ENCODE results near the gene TPK1. TPM values are rescaled to one million over a fixed set of nuclear protein-coding genes. Genes with fewer than 3 reads are reported as not detected.

TPK1 gene
- total RNA-seq, 6 donors from 2014 or later = 4.2 to 12.3 (median 9.1) TPM

- TF ChIP-seq POLR2AphosphoS5 (IDR thresholded peaks at IDR 0.05) (no peak), POLR2A (IDR thresholded peaks at IDR 0.05) (no peak), EP300 (IDR thresholded peaks at IDR 0.05) (no peak), CTCF (IDR thresholded peaks at IDR 0.05) (no peak)
- Histone ChIP-seq H3K36me3 (no peaks in the 10 kb centered on the region), H3K27me3 (no peaks in the 10 kb centered on the region), H3K4me1 (no peaks in the 10 kb centered on the region), H3K4me3 (no peak overlapping the region), H3K27ac (no peak overlapping the region), H3K9me3 (peaks cover 3 to 17% (median 7%) of the 10 kb centered on the region in 4 donors)
- no peak for DNase-seq
- ATAC-seq (ENCODE audit: low FRiP score in 2 of 2) = no peak
These were observed 241.3 kb downstream of the TPK1 start for GRCh38 chr7:144594580-144594979.

- no peaks in the 10 kb centered on the region for H3K27me3 ChIP-seq
- H3K9me3 ChIP-seq = no peaks in the 10 kb centered on the region
- no peak for DNase-seq
- 47 to 59% methylated on average over 4 of the region's 4 CpGs for WGBS, 2 donors
- H3K36me3 ChIP-seq = no peaks in the 10 kb centered on the region
- no peaks in the 10 kb centered on the region for H3K4me1 ChIP-seq
- H3K4me3 ChIP-seq = no peak overlapping the region
- peak in 1 of 2 donors; percentile 84 for ATAC-seq (ENCODE audit: low FRiP score in 2 of 2)
- TF ChIP-seq POLR2A (IDR thresholded peaks at IDR 0.05) = no peak
- TF ChIP-seq EP300 (IDR thresholded peaks at IDR 0.05) = no peak
- no peak for TF ChIP-seq POLR2AphosphoS5 (IDR thresholded peaks at IDR 0.05)
- no peak for TF ChIP-seq CTCF (IDR thresholded peaks at IDR 0.05)
- H3K27ac ChIP-seq = no peak overlapping the region
These were observed 247.2 kb downstream of the TPK1 start for GRCh38 chr7:144588559-144589051.

GRCh38 chr7:144587701-144588100, 248.2 kb downstream of the TPK1 start:
- Histone ChIP-seq H3K4me1 (no peaks in the 10 kb centered on the region), H3K4me3 (no peak overlapping the region), H3K36me3 (no peaks in the 10 kb centered on the region), H3K9me3 (no peaks in the 10 kb centered on the region), H3K27me3 (no peaks in the 10 kb centered on the region), H3K27ac (no peak overlapping the region)
- TF ChIP-seq POLR2A (IDR thresholded peaks at IDR 0.05) (no peak), POLR2AphosphoS5 (IDR thresholded peaks at IDR 0.05) (no peak), CTCF (IDR thresholded peaks at IDR 0.05) (no peak), EP300 (IDR thresholded peaks at IDR 0.05) (no peak)
- WGBS, 2 donors = 86 to 94% methylated on average over 1 of the region's 1 CpG
- ATAC-seq (ENCODE audit: low FRiP score in 2 of 2) = no peak
- no peak for DNase-seq

- no peaks in the 10 kb centered on the region for H3K4me1 ChIP-seq
- ATAC-seq (ENCODE audit: low FRiP score in 2 of 2) (no peak), DNase-seq (no peak)
- H3K27ac ChIP-seq = no peak overlapping the region
- no peaks in the 10 kb centered on the region for H3K27me3 ChIP-seq
- no peaks in the 10 kb centered on the region for H3K9me3 ChIP-seq
- TF ChIP-seq POLR2A (IDR thresholded peaks at IDR 0.05) = no peak
- TF ChIP-seq CTCF (IDR thresholded peaks at IDR 0.05) = no peak
- TF ChIP-seq EP300 (IDR thresholded peaks at IDR 0.05) = no peak
- TF ChIP-seq POLR2AphosphoS5 (IDR thresholded peaks at IDR 0.05) = no peak
- H3K4me3 ChIP-seq = no peak overlapping the region
- 90 to 96% methylated on average over 3 of the region's 3 CpGs for WGBS, 2 donors
- H3K36me3 ChIP-seq = no peaks in the 10 kb centered on the region
These were observed 251.1 kb downstream of the TPK1 start for GRCh38 chr7:144584726-144585125.

- Histone ChIP-seq H3K4me1 (no peaks in the 10 kb centered on the region), H3K36me3 (no peaks in the 10 kb centered on the region), H3K27ac (no peak overlapping the region), H3K4me3 (no peak overlapping the region), H3K27me3 (no peaks in the 10 kb centered on the region), H3K9me3 (no peaks in the 10 kb centered on the region)
- DNase-seq (no peak), ATAC-seq (ENCODE audit: low FRiP score in 2 of 2) (no peak)
- TF ChIP-seq EP300 (IDR thresholded peaks at IDR 0.05) (no peak), POLR2AphosphoS5 (IDR thresholded peaks at IDR 0.05) (no peak), POLR2A (IDR thresholded peaks at IDR 0.05) (no peak), CTCF (IDR thresholded peaks at IDR 0.05) (no peak)
- WGBS, 2 donors = 88 to 92% methylated on average over 1 of the region's 1 CpG
These were observed 256.2 kb downstream of the TPK1 start for GRCh38 chr7:144579687-144580086.

Data from upper lobe of left lung (tissue), 6 donors.